Liver (tissue), 9 donors: ENCODE results near the gene HAGH. TPM values are rescaled to one million over a fixed set of nuclear protein-coding genes. Genes with fewer than 3 reads are reported as not detected.
"Not testable (repeated sequence)": the region's sequence is repeated elsewhere in the genome, so short reads cannot be mapped to it uniquely, and the experiment has no call there.

ENCODE experiments used
- DNase-seq: peaks from one replicate; pipeline ENCODE4 v3.0.0-alpha.2; 2017; ENCODE audit warnings: low spot score
- H3K27ac ChIP-seq, 2 donors: one replicate each; pipeline ENCODE4 v1.7.0; 2013; ENCODE audit warnings: inconsistent platforms in 2 of 2, low read length in 2 of 2, control low read depth in 1 of 2, low read depth in 1 of 2, mild to moderate bottlenecking in 1 of 2
- H3K27me3 ChIP-seq, 4 donors: one replicate each; pipeline versions ENCODE4 v1.6.1 to v1.7.0; 2013; ENCODE audit warnings: low read length in 3 of 4, inconsistent platforms in 1 of 4, mild to moderate bottlenecking in 1 of 4, moderate library complexity in 1 of 4; ENCODE audit not compliant: control insufficient read depth in 4 of 4, insufficient read depth in 4 of 4
- H3K36me3 ChIP-seq, 4 donors: one replicate each; pipeline versions ENCODE4 v1.6.1 to v1.7.0; 2013; ENCODE audit warnings: low read length in 3 of 4, mild to moderate bottlenecking in 3 of 4, low read depth in 1 of 4, moderate library complexity in 1 of 4; ENCODE audit not compliant: control insufficient read depth in 4 of 4, insufficient read depth in 3 of 4
- H3K4me1 ChIP-seq, 4 donors: one replicate each; pipeline versions ENCODE4 v1.6.1 to v1.7.0; 2013; ENCODE audit warnings: low read length in 3 of 4, mild to moderate bottlenecking in 3 of 4, moderate library complexity in 1 of 4; ENCODE audit not compliant: control insufficient read depth in 4 of 4, insufficient read depth in 4 of 4
- H3K4me3 ChIP-seq, 3 donors: one replicate each; pipeline versions ENCODE4 v1.6.1 to v1.7.0; 2013; ENCODE audit warnings: low read length in 3 of 3, control low read depth in 1 of 3, low read depth in 1 of 3, mild to moderate bottlenecking in 1 of 3
- H3K9ac ChIP-seq, 2 donors: one replicate each; pipeline ENCODE4 v1.7.0; 2013; ENCODE audit warnings: low read length in 2 of 2, mild to moderate bottlenecking in 2 of 2, moderate library complexity in 2 of 2, control low read depth in 1 of 2, low read depth in 1 of 2
- H3K9me3 ChIP-seq, 4 donors: one replicate each; pipeline versions ENCODE4 v1.6.1 to v1.7.0; 2013; ENCODE audit warnings: low read length in 3 of 4; ENCODE audit not compliant: control insufficient read depth in 4 of 4
- EGR1 ChIP-seq, 2 donors: IDR thresholded peaks; 2 replicates each; pipeline ENCODE4 v1.6.1; 2016 to 2018; ENCODE audit warnings: antibody characterized with exemption in 2 of 2, low read depth in 2 of 2
- FOXA2 ChIP-seq: IDR thresholded peaks from 2 replicates; pipeline ENCODE4 v1.6.1; 2016; ENCODE audit warnings: antibody characterized with exemption
- GABPA ChIP-seq, 2 donors: IDR thresholded peaks in 1 of 2; conservative IDR thresholded peaks in 1 of 2; 2 replicates each; pipeline ENCODE4 v1.6.1; 2016; ENCODE audit warnings: antibody characterized with exemption in 2 of 2, mild to moderate bottlenecking in 1 of 2, moderate library complexity in 1 of 2
- HNF4A ChIP-seq, 2 donors: conservative IDR thresholded peaks; 2 replicates each; pipeline ENCODE4 v1.6.1; 2016; ENCODE audit warnings: antibody characterized with exemption in 2 of 2, mild to moderate bottlenecking in 2 of 2
- JUND ChIP-seq, 2 donors: IDR thresholded peaks; 2 replicates each; pipeline ENCODE4 v1.6.1; 2016; ENCODE audit warnings: antibody characterized with exemption in 2 of 2
- RXRA ChIP-seq, 2 donors: IDR thresholded peaks; 2 replicates each; pipeline ENCODE4 v1.6.1; 2017 to 2018; ENCODE audit warnings: antibody characterized with exemption in 2 of 2, mild to moderate bottlenecking in 1 of 2
- SP1 ChIP-seq: IDR thresholded peaks from 2 replicates; pipeline ENCODE4 v1.6.1; 2018; ENCODE audit warnings: antibody characterized with exemption, mild to moderate bottlenecking
- TAF1 ChIP-seq: conservative IDR thresholded peaks from 2 replicates; pipeline ENCODE4 v1.6.1; 2016; ENCODE audit warnings: antibody characterized with exemption, mild to moderate bottlenecking
- YY1 ChIP-seq: IDR thresholded peaks from 2 replicates; pipeline ENCODE4 v1.6.1; 2016; ENCODE audit warnings: antibody characterized with exemption, mild to moderate bottlenecking
- WGBS: extraction: QIAGEN DNeasy Blood & Tissue Kit; methylation state at CpG from one replicate; pipeline ENCODE4 v1.1.7; 2013; 5-methylcytosine and 5-hydroxymethylcytosine counted together
- polyA plus RNA-seq, 2 donors: library from polyadenylated mRNA; stranded (reverse) in 1 of 2; unstranded in 1 of 2; fragments of 200-250 nt in 1 of 2; fragments of >200 nt in 1 of 2; fragmentation: Nextera tagmentation in 1 of 2; extraction: Ambion mirVana in 1 of 2; gene quantifications; one replicate each; pipeline versions ENCODE4 v1.2.1 to v1.2.3, GENCODE V29; 2013 to 2015
- total RNA-seq, 2 donors: library from RNA; depleted of rRNA; stranded (reverse); fragments of >200 nt; gene quantifications; one replicate each; pipeline ENCODE4 v1.2.3, GENCODE V29; 2014
- TF ChIP-seq, protein P1 (sequence below): IDR thresholded peaks from 2 replicates; pipeline ENCODE4 v1.6.1; 2016; ENCODE audit warnings: antibody characterized with exemption
- TF ChIP-seq, protein P2 (sequence below): IDR thresholded peaks from 2 replicates; pipeline ENCODE4 v1.6.1; 2016; ENCODE audit warnings: antibody characterized with exemption
- TF ChIP-seq, protein P3 (sequence below): IDR thresholded peaks from 2 replicates; pipeline ENCODE4 v1.6.1; 2016; ENCODE audit warnings: antibody characterized with exemption, mild to moderate bottlenecking
- donor health status: healthy.
- donor health status: healthy.
- donor health status: healthy.
- donor health status: healthy.
- donor health status: healthy.

The HAGH gene
- total and polyA plus RNA-seq, 4 donors: 169 to 252 (median 204) TPM

DNA sequence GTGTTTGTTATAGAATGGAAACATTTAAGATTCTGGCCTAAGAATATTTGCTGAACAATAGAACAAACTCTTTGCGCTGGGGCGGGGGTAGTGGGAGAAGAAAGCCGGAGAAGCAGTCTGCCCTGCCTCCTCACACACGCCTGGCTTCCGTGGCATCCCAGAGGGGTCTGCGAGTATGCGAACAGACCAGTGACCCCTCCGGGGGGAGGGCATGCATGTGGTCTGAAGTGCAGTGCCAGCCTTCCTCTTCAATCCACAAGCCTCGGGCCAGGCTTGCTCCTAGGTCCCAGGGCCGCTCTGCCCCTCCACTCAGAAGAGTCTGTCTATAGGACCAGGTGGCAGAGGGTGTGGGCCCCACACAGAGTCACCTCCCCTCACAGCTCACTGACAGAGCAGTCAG is 19.0 kb downstream of the HAGH start:
- Histone ChIP-seq H3K9ac (no peak overlapping the region), H3K36me3 (peaks cover 13 to 24% (median 23%) of the 10 kb centered on the region in 4 donors), H3K27ac (no peak overlapping the region), H3K4me1 (peaks cover 0 to 4% (median 1%) of the 10 kb centered on the region in 4 donors), H3K4me3 (no peak overlapping the region), H3K27me3 (no peaks in the 10 kb centered on the region), H3K9me3 (no peaks in the 10 kb centered on the region)
- TF ChIP-seq TAF1 (no peak), RXRA (IDR thresholded peaks at IDR 0.05) (no peak), SP1 (no peak), FOXA2 (no peak), EGR1 (IDR thresholded peaks at IDR 0.05; ENCODE audit: low read depth in 2 of 2) (no peak)
- no peak for DNase-seq
- 88% methylated on average over 10 of the region's 10 CpGs for WGBS

DNA sequence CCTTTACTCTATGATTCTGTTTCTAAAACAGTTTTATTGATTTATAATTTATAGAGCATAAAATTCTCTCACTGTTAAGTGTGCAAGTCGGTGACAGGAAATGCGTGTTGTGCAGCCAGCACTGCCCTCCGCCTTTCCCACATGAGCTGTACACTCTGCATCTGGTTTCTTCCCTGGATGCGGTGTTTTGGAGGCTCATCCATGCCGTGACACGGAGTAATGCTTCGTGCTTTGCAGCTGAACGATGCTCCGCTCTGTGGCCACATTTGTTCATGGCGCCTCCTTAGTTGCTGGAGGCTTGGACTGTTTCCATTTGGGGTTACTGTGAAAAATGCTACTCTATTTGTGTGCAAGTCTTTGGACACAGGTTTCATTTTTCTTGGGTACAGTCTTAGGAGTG is 25.9 kb downstream of the HAGH start:
- H3K36me3 ChIP-seq: peaks cover 0 to 6% (median under 1%) of the 10 kb centered on the region in 4 donors
- no peak overlapping the region for H3K27ac ChIP-seq
- H3K9me3 ChIP-seq: no peaks in the 10 kb centered on the region
- no peak for DNase-seq
- WGBS: 84% methylated on average over 10 of the region's 10 CpGs
- no peak overlapping the region for H3K4me3 ChIP-seq
- no peaks in the 10 kb centered on the region for H3K27me3 ChIP-seq
- no peak for TF ChIP-seq YY1
- TF ChIP-seq GABPA (IDR thresholded peaks at IDR 0.05 in 1 of 2, conservative IDR thresholded peaks at IDR 0.05 in 1 of 2): no peak
- no peak for TF ChIP-seq SP1
- TF ChIP-seq, protein P1, sequence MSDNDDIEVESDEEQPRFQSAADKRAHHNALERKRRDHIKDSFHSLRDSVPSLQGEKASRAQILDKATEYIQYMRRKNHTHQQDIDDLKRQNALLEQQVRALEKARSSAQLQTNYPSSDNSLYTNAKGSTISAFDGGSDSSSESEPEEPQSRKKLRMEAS: no peak
- TF ChIP-seq, protein P2, sequence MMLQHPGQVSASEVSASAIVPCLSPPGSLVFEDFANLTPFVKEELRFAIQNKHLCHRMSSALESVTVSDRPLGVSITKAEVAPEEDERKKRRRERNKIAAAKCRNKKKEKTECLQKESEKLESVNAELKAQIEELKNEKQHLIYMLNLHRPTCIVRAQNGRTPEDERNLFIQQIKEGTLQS: no peak
- no peak for TF ChIP-seq JUND (IDR thresholded peaks at IDR 0.05)
- no peak overlapping the region for H3K9ac ChIP-seq
- H3K4me1 ChIP-seq: no peaks in the 10 kb centered on the region

DNA sequence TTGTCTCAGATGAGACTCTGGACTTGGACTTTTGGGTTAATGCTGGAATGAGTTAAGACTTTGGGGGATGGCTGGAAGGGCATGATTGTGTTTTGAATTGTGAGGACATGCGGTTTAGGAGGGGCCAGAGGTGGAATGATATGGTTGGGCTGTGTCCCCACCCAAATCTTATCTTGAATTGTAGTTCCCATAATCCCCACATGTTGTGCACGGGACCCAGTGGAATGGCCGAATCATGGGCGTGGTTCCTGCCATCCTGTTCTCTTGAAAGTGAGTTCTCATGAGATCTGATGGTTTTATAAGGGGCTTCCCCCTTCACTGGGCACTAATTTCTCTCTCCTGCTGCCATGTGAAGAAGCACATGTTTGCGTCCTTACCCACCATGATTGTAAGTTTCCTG is 27.4 kb downstream of the HAGH start:
- DNase-seq, H3K36me3 ChIP-seq, H3K27ac ChIP-seq, H3K9me3 ChIP-seq, H3K4me3 ChIP-seq, H3K9ac ChIP-seq, H3K27me3 ChIP-seq: not testable (repeated sequence)
- WGBS: 76% methylated on average over 5 of the region's 5 CpGs
- H3K4me1 ChIP-seq: peaks cover 9 to 13% (median 11%) of the 10 kb centered on the region in 4 donors

DNA sequence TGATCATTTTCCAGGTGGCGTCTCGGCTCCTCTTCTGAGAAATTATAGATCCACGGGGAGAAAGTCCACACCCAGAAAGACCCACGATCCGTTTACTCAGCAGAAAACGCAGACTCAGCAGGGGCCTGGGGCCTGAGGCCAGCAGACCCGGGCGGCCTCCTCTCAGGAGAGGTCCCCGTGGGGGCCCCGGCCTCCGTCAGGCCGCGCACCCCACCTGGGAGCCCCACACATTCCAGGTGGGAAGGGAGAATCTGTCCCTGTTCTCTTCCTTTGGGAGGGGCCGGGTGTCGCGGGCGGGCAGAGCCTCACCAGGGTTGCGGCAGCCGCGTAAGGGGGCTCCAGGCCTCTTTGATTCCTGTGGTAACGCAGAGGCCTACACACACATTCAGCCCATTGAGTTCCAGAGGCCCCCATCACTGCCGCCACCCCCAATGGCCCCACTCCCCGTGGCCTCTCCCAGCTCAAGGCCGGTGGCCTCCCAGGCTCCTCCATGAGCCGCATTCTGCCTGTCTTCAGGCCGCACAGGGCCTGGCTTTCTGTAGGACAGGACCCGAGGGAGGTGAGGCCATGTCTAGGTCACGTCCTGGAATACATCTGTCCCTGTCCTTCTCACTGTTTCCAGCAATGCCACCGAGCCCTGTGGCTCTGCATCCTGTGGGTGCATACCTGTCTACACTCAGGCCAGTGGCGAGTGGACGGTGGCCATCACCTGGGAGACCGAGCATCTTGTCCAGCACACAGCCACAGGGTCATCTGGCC is 31.5 kb downstream of the HAGH start:
- H3K27ac ChIP-seq: peak overlapping the region; percentile 64 to 76
- TF ChIP-seq, protein P3, sequence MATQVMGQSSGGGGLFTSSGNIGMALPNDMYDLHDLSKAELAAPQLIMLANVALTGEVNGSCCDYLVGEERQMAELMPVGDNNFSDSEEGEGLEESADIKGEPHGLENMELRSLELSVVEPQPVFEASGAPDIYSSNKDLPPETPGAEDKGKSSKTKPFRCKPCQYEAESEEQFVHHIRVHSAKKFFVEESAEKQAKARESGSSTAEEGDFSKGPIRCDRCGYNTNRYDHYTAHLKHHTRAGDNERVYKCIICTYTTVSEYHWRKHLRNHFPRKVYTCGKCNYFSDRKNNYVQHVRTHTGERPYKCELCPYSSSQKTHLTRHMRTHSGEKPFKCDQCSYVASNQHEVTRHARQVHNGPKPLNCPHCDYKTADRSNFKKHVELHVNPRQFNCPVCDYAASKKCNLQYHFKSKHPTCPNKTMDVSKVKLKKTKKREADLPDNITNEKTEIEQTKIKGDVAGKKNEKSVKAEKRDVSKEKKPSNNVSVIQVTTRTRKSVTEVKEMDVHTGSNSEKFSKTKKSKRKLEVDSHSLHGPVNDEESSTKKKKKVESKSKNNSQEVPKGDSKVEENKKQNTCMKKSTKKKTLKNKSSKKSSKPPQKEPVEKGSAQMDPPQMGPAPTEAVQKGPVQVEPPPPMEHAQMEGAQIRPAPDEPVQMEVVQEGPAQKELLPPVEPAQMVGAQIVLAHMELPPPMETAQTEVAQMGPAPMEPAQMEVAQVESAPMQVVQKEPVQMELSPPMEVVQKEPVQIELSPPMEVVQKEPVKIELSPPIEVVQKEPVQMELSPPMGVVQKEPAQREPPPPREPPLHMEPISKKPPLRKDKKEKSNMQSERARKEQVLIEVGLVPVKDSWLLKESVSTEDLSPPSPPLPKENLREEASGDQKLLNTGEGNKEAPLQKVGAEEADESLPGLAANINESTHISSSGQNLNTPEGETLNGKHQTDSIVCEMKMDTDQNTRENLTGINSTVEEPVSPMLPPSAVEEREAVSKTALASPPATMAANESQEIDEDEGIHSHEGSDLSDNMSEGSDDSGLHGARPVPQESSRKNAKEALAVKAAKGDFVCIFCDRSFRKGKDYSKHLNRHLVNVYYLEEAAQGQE: no peak
- TF ChIP-seq TAF1 (no peak), HNF4A (conservative IDR thresholded peaks at IDR 0.05) (peak in 1 of 2 donors; percentile 39)
- peaks cover 20 to 50% (median 41%) of the 10 kb centered on the region in 4 donors for H3K4me1 ChIP-seq
- peaks cover 0 to 8% (median 0%) of the 10 kb centered on the region in 4 donors for H3K36me3 ChIP-seq
- peak overlapping the region in 1 of 2 donors; percentile 16 for H3K9ac ChIP-seq
- no peaks in the 10 kb centered on the region for H3K9me3 ChIP-seq
- peak overlapping the region in 2 of 3 donors; percentile 60 to 70 for H3K4me3 ChIP-seq
- DNase-seq: no peak
- no peaks in the 10 kb centered on the region for H3K27me3 ChIP-seq
- 49% methylated on average over 32 of the region's 32 CpGs for WGBS
